Measurements from ENCODE around the gene MPRIP. TPM values are rescaled to one million over a fixed set of nuclear protein-coding genes. Genes with fewer than 3 reads are reported as not detected.

Gene MPRIP
- total RNA-seq, 1 donor from 2014 or later = 345 TPM

- no peak overlapping the region for H3K4me3 Mint-ChIP-seq (ENCODE audit: unreplicated experiment)
- peaks cover 4% of the 10 kb centered on the region for H3K9me3 Mint-ChIP-seq (ENCODE audit: low read depth)
- no peak overlapping the region for H3K27ac Mint-ChIP-seq (ENCODE audit: unreplicated experiment)
- H3K36me3 Mint-ChIP-seq (ENCODE audit: low read depth) = no peaks in the 10 kb centered on the region
- no peaks in the 10 kb centered on the region for H3K27me3 Mint-ChIP-seq (ENCODE audit: low read depth)
- TF ChIP-seq CTCF (IDR thresholded peaks at IDR 0.05) = no peak
- no peak for DNase-seq (ENCODE audit: low spot score)
- peaks cover 25% of the 10 kb centered on the region for H3K4me1 Mint-ChIP-seq (ENCODE audit: low read depth)
Observed at GRCh38 chr17:17017343-17018014, 24.8 kb upstream of the MPRIP start.

- H3K9me3 Mint-ChIP-seq (ENCODE audit: low read depth) = peaks cover 4% of the 10 kb centered on the region
- H3K4me1 Mint-ChIP-seq (ENCODE audit: low read depth) = peaks cover 29% of the 10 kb centered on the region
- H3K27me3 Mint-ChIP-seq (ENCODE audit: low read depth) = no peaks in the 10 kb centered on the region
- no peaks in the 10 kb centered on the region for H3K36me3 Mint-ChIP-seq (ENCODE audit: low read depth)
- DNase-seq (ENCODE audit: low spot score) = no peak
- no peak for TF ChIP-seq CTCF (IDR thresholded peaks at IDR 0.05)
- H3K27ac Mint-ChIP-seq (ENCODE audit: unreplicated experiment) = no peak overlapping the region
- no peak overlapping the region for H3K4me3 Mint-ChIP-seq (ENCODE audit: unreplicated experiment)
Observed at GRCh38 chr17:17018021-17018441, 24.2 kb upstream of the MPRIP start.

GRCh38 chr17:17018612-17019429, 23.4 kb upstream of the MPRIP start:
- Mint-ChIP-seq H3K4me3 (ENCODE audit: unreplicated experiment) (no peak overlapping the region), H3K36me3 (ENCODE audit: low read depth) (no peaks in the 10 kb centered on the region), H3K9me3 (ENCODE audit: low read depth) (peaks cover 4% of the 10 kb centered on the region), H3K4me1 (ENCODE audit: low read depth) (peaks cover 30% of the 10 kb centered on the region), H3K27me3 (ENCODE audit: low read depth) (no peaks in the 10 kb centered on the region), H3K27ac (ENCODE audit: unreplicated experiment) (no peak overlapping the region)
- TF ChIP-seq CTCF (IDR thresholded peaks at IDR 0.05) = no peak
- no peak for DNase-seq (ENCODE audit: low spot score)

GRCh38 chr17:17019430-17019762, 22.9 kb upstream of the MPRIP start:
- H3K27me3 Mint-ChIP-seq (ENCODE audit: low read depth) = no peaks in the 10 kb centered on the region
- no peak overlapping the region for H3K27ac Mint-ChIP-seq (ENCODE audit: unreplicated experiment)
- no peak for DNase-seq (ENCODE audit: low spot score)

More at GRCh38 chr17:17019430-17019762, 22.9 kb upstream of the MPRIP start:
- Mint-ChIP-seq H3K36me3 (ENCODE audit: low read depth) (no peaks in the 10 kb centered on the region), H3K9me3 (ENCODE audit: low read depth) (peaks cover 4% of the 10 kb centered on the region), H3K4me3 (ENCODE audit: unreplicated experiment) (no peak overlapping the region), H3K4me1 (ENCODE audit: low read depth) (peaks cover 30% of the 10 kb centered on the region)
- no peak for TF ChIP-seq CTCF (IDR thresholded peaks at IDR 0.05)

Data from chondrocyte (in vitro differentiated cells).